Mesenteric fat pad (tissue), 1 donor: ENCODE results near the gene CRAMP1. TPM values are rescaled to one million over a fixed set of nuclear protein-coding genes. Genes with fewer than 3 reads are reported as not detected.

ENCODE experiments used
- DNase-seq: peaks from one replicate; pipeline ENCODE4 v3.0.0-alpha.2; 2020; ENCODE audit warnings: low spot score
- total RNA-seq: library from RNA; stranded (reverse); fragmentation: NEBNext Ultra II Directional; extraction: Animal tissue kit (Norgen Biotek cat#: 25700); gene quantifications from one replicate; pipeline ENCODE4 v1.2.1, GENCODE V29; 2021
- donor health status: DM: yes; HTN: yes; CAD: no.

CRAMP1 gene
- total RNA-seq, 1 donor from 2014 or later, result 15.4 TPM

- no peak for DNase-seq
Measured at GRCh38 chr16:1601031-1601430, 11.1 kb upstream of the CRAMP1 start.

GRCh38 chr16:1601489-1601888 is 10.7 kb upstream of the CRAMP1 start:
- DNase-seq, result no peak

GRCh38 chr16:1602285-1602684 is 9.9 kb upstream of the CRAMP1 start:
- no peak for DNase-seq

GRCh38 chr16:1606774-1607173 is 5.4 kb upstream of the CRAMP1 start:
- DNase-seq, result no peak

- DNase-seq, result no peak
Measured at GRCh38 chr16:1607971-1608370, 4.2 kb upstream of the CRAMP1 start.

DNA sequence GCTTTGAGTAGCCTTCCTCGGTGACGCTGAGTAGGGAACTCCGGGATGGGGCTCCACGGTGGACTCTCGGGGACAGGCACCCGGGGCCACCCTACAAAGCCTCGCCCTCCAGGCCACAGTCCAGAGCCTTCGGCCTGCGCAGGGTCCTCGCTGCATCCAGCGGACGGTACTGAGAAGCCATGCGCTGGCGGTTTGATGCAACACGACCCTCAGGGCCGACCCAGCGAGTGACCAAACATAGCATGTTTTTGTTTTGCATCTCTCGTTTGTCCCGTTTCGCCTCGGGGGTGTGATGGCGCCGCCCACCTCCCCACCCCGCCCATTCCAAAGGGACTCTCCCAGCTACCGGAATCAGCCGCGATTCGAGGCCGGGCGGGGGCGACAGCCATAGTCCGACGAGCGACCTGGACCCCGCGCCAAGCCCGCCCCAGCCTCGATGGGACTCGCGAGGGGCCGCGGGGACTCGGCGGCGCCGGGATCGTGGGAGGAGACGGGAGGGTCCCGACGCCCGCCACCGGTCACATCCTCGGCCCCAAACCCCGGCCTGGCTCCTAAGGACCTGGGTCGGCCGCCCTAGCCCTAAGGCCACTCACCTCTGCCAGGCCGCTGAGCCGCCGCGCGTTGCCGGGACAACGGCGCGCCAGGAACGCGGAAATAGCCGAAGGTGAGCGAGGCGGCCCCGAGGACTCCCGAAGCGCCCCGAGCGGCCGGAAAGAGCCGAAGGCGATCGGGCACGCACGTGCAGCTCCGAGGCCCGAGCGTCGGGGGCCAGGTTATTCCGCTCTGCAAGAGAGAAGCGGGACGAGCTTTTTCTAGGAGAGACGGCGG is 1.9 kb upstream of the CRAMP1 start:
- peak; percentile 97 for DNase-seq

DNA sequence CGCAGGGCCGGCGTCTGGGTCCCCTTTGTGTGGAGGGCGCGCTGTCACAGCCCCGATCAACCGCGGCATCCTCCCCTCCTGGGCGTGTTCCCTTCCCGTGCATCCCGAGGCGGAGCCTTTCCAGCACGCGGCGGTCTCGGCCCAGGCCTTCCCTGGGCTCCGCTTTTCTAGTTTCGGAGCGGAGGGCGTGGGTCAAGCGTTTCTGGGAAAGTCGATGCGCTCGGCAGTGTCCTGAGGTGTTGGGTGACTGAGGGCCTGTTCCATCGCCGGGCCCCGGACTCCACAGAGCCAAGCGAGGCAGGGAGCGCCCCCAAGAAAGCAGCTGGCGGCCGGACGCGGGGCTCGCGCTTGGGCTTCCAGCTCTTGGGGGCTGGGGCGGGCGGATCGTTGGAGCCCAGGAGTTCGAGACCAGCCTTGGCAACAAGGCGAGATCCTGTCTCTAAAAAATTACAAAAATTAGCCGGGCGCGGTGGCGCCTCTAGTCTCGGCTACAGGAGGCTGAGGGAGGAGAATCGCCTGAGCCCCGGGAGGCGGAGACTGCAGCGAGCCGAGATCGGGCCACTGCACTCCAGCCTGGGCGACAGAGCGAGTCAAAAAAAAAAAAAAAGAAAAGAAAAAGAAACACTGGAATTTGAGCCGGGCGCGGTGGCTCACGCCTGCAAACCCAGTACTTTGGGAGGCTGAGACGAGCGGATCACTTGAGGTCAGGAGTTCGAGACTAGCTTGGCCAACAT is 1.1 kb upstream of the CRAMP1 start:
- DNase-seq, result no peak

- no peak for DNase-seq
Measured at GRCh38 chr16:1613211-1613622, 1.1 kb downstream of the CRAMP1 start.

GRCh38 chr16:1613728-1614455 is 1.7 kb downstream of the CRAMP1 start:
- no peak for DNase-seq

- DNase-seq, result no peak
Measured at GRCh38 chr16:1614456-1615102, 2.4 kb downstream of the CRAMP1 start.

GRCh38 chr16:1615761-1616160 is 3.6 kb downstream of the CRAMP1 start:
- DNase-seq, result no peak

GRCh38 chr16:1619976-1620375 is 7.8 kb downstream of the CRAMP1 start:
- no peak for DNase-seq

GRCh38 chr16:1620391-1620790 is 8.2 kb downstream of the CRAMP1 start:
- no peak for DNase-seq

- DNase-seq, result no peak
Measured at GRCh38 chr16:1621851-1622250, 9.7 kb downstream of the CRAMP1 start.

GRCh38 chr16:1626327-1626726 is 14.2 kb downstream of the CRAMP1 start:
- DNase-seq, result no peak

DNA sequence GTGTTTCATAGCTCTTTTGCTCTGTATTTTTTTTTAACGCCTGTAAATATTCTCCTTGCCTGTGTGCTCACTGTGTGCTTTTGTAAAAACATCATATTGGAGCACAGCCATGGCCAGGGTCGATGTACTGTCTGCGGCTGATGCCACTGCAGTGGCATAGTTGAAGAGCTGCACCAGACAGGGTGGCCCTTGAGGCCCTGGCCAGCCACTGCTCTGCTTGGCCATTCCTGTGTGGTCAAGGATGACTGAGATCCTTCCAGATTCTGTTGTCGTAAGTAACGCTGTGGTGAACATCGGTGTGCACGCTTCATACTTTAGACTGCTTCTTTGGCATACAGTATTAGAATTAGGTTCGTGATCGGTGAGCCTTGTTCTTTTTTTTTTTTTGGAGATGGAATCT is 14.6 kb downstream of the CRAMP1 start:
- DNase-seq, result no peak

GRCh38 chr16:1630450-1631213 is 18.5 kb downstream of the CRAMP1 start:
- DNase-seq, result no peak

- no peak for DNase-seq
Measured at GRCh38 chr16:1631230-1631629, 19.1 kb downstream of the CRAMP1 start.

DNA sequence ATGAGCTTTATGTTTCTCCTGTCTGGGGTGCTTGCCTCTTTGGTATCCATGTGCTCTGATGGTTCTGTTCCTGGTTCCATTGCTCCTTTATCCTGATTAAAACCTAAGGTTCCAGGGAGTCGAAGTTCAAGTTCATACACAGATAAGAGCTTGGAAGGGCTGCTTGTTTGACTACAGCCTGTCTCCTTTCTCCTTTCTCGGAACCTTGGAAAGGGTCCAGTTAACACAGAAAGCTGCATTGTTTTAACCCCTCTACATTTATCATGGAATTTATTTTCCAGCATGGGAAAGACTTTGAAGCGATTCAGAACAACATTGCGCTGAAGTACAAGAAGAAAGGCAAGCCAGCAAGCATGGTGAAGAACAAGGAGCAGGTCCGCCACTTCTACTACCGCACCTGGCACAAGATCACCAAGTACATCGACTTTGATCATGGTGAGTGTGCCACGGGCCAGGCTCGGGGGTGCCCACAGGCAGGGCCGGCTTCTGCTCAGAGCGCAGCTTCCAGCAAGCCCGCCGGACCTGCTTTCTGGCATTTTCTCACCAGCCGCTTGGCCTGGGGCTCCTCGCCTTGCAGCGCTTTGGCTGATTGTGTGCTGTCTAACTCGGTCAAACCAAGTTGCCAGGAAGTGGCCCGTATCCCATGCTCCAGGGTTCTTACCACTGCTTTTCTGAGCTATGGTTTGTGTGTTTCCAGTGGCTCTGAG is 19.9 kb downstream of the CRAMP1 start:
- DNase-seq, result no peak

DNA sequence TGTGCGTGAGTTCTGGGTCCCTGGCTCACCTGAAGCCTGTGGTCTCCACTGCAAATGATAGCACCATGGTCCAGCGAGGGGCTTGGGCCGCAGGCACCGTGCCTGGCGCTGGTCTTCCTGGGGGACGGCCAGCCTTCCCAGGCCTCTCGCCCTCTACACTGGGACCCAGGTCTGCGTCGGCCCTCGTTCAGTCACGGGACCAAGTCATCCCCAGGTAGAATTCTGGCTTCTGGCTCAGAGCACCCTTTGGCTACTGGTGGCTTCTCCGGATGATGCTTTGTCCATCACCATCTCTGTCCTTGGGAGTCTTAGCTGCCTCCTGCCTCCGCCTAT is 20.4 kb downstream of the CRAMP1 start:
- DNase-seq, result no peak
